GM23248 (cell line): ENCODE results near the gene ST3GAL2.

Source experiments
- EZH2 ChIP-seq: fragments of 200-600 bp; sonication (generic); IDR thresholded peaks from 2 replicates; pipeline ENCODE4 v1.6.1; 2018; ENCODE audit warnings: antibody characterized with exemption, mild to moderate bottlenecking; ENCODE audit not compliant: insufficient read depth, poor library complexity, severe bottlenecking
- EZH2phosphoT487 ChIP-seq: fragments of 200-600 bp; sonication (generic); IDR thresholded peaks from 2 replicates; pipeline ENCODE4 v1.6.1; 2018; ENCODE audit warnings: antibody characterized with exemption, moderate library complexity, mild to moderate bottlenecking, low read depth; ENCODE audit not compliant: insufficient read depth

- TF ChIP-seq EZH2 (no peak), EZH2phosphoT487 (no peak)
These were observed 58.5 kb downstream of the ST3GAL2 start for GRCh38 chr16:70380248-70380918.
